Medulla oblongata (tissue), 1 donor: ENCODE results near the gene ARHGEF28.
A peak's percentile ranks its signal among the peaks of the same experiment; 100 is the strongest.

ENCODE experiments used
- DNase-seq: peaks from one replicate; pipeline ENCODE4 v3.0.0-alpha.2; 2015; ENCODE audit errors: extremely low spot score

Gene ARHGEF28

GRCh38 chr5:73780302-73781080 lies 154.5 kb downstream of the ARHGEF28 start:
- no peak for DNase-seq

- no peak for DNase-seq
Observed at GRCh38 chr5:73781107-73781768, 155.2 kb downstream of the ARHGEF28 start.

- DNase-seq: peak; percentile 21
Observed at GRCh38 chr5:73783828-73784227, 157.8 kb downstream of the ARHGEF28 start.

GRCh38 chr5:73786043-73786831 lies 160.2 kb downstream of the ARHGEF28 start:
- no peak for DNase-seq

- no peak for DNase-seq
Observed at GRCh38 chr5:73789851-73790281, 163.9 kb downstream of the ARHGEF28 start.

- no peak for DNase-seq
Observed at GRCh38 chr5:73791389-73791788, 165.4 kb downstream of the ARHGEF28 start.

- DNase-seq: peak; percentile 84
Observed at GRCh38 chr5:73792687-73793320, 166.8 kb downstream of the ARHGEF28 start.

- DNase-seq: no peak
Observed at GRCh38 chr5:73793911-73794310, 167.9 kb downstream of the ARHGEF28 start.

- DNase-seq: peak; percentile 29
Observed at GRCh38 chr5:73796164-73797131, 170.5 kb downstream of the ARHGEF28 start.

- no peak for DNase-seq
Observed at GRCh38 chr5:73797132-73797510, 171.1 kb downstream of the ARHGEF28 start.

- DNase-seq: no peak
Observed at GRCh38 chr5:73799401-73799972, 173.5 kb downstream of the ARHGEF28 start.

GRCh38 chr5:73801686-73802085 lies 175.7 kb downstream of the ARHGEF28 start:
- no peak for DNase-seq

GRCh38 chr5:73805449-73805848 lies 179.5 kb downstream of the ARHGEF28 start:
- no peak for DNase-seq

- DNase-seq: no peak
Observed at GRCh38 chr5:73808911-73809310, 182.9 kb downstream of the ARHGEF28 start.

GRCh38 chr5:73810429-73810828 lies 184.4 kb downstream of the ARHGEF28 start:
- no peak for DNase-seq

GRCh38 chr5:73812457-73812856 lies 186.5 kb downstream of the ARHGEF28 start:
- no peak for DNase-seq

GRCh38 chr5:73812962-73813588 lies 187.1 kb downstream of the ARHGEF28 start:
- DNase-seq: peak; percentile 12

- DNase-seq: no peak
Observed at GRCh38 chr5:73814233-73814846, 188.3 kb downstream of the ARHGEF28 start.

GRCh38 chr5:73815631-73816030 lies 189.6 kb downstream of the ARHGEF28 start:
- no peak for DNase-seq
